Tibial artery (tissue), 4 donors: ENCODE results near the gene FCHSD2.

ENCODE experiments used
- DNase-seq, 2 donors: peaks; one replicate each; pipeline ENCODE4 v3.0.0-alpha.2; 2019
- H3K27ac ChIP-seq, 2 donors: fragments of 200-600 bp; sonication (generic) in 1 of 2; 1 replicate in 1 of 2; 2 replicates in 1 of 2; pipeline ENCODE4 v1.5.1; 2018 to 2019; ENCODE audit warnings: mild to moderate bottlenecking in 1 of 2
- H3K27me3 ChIP-seq, 2 donors: fragments of 200-600 bp; sonication (generic) in 1 of 2; one replicate each; pipeline versions ENCODE4 v1.5.1 to v1.6.0; 2016 to 2019
- H3K36me3 ChIP-seq, 3 donors: fragments of 200-600 bp; sonication (generic) in 2 of 3; one replicate each; pipeline ENCODE4 v1.5.1; 2016 to 2019; ENCODE audit warnings: mild to moderate bottlenecking in 2 of 3
- H3K4me1 ChIP-seq, 4 donors: fragments of 200-600 bp; sonication (generic) in 2 of 4; 1 replicate in 3 of 4; 2 replicates in 1 of 4; pipeline ENCODE4 v1.5.1; 2016 to 2019
- H3K4me3 ChIP-seq, 2 donors: fragments of 200-600 bp; sonication (generic) in 1 of 2; 1 replicate in 1 of 2; 2 replicates in 1 of 2; pipeline ENCODE4 v1.5.1; 2018 to 2019; ENCODE audit warnings: mild to moderate bottlenecking in 2 of 2
- H3K9me3 ChIP-seq, 3 donors: fragments of 200-600 bp; sonication (generic) in 1 of 3; one replicate each; pipeline ENCODE4 v1.5.1; 2016 to 2019
- CTCF ChIP-seq, 2 experiments: fragments of 200-600 bp in 1 of 2; fragments of 450-650 bp in 1 of 2; IDR thresholded peaks; one replicate each; pipeline ENCODE4 v1.5.1; 2017 to 2019; ENCODE audit warnings: antibody characterized with exemption in 2 of 2, mild to moderate bottlenecking in 1 of 2, moderate library complexity in 1 of 2
- intact Hi-C: fragments of 100-400 bp; cut with DNase I; formaldehyde crosslinking; loops from one replicate; pipeline ENCODE4 v1.15.0; 2023; ENCODE audit warnings: low total_unique reads

The FCHSD2 gene

GRCh38 chr11:73099512-73100266 is 42.4 kb downstream of the FCHSD2 start:
- no peak for TF ChIP-seq CTCF (IDR thresholded peaks at IDR 0.05)
- peaks cover 0 to 34% (median 8%) of the 10 kb centered on the region in 4 donors for H3K4me1 ChIP-seq
- no peaks in the 10 kb centered on the region for H3K36me3 ChIP-seq
- H3K4me3 ChIP-seq = no peak overlapping the region
- intact Hi-C loops = no loop called here
- peak overlapping the region in 1 of 2 donors; percentile 20 for H3K27ac ChIP-seq
- H3K9me3 ChIP-seq = no peaks in the 10 kb centered on the region
- DNase-seq = no peak
- H3K27me3 ChIP-seq = no peaks in the 10 kb centered on the region

GRCh38 chr11:73095613-73096012 is 46.5 kb downstream of the FCHSD2 start:
- Histone ChIP-seq H3K27me3 (no peaks in the 10 kb centered on the region), H3K4me3 (no peak overlapping the region), H3K36me3 (no peaks in the 10 kb centered on the region), H3K4me1 (peaks cover 0 to 41% (median 8%) of the 10 kb centered on the region in 4 donors), H3K27ac (peak overlapping the region; percentile 44 to 56), H3K9me3 (no peaks in the 10 kb centered on the region)
- intact Hi-C loops = no loop called here
- peak in 1 of 2 donors; percentile 69 for DNase-seq
- TF ChIP-seq CTCF (IDR thresholded peaks at IDR 0.05) = no peak

GRCh38 chr11:73091521-73092305 is 50.4 kb downstream of the FCHSD2 start:
- no peaks in the 10 kb centered on the region for H3K9me3 ChIP-seq
- H3K27ac ChIP-seq = no peak overlapping the region

GRCh38 chr11:73087730-73088129 is 54.4 kb downstream of the FCHSD2 start:
- Histone ChIP-seq H3K4me3 (no peak overlapping the region), H3K27ac (peak overlapping the region; percentile 20 to 42), H3K36me3 (peaks cover 0 to 11% (median 4%) of the 10 kb centered on the region in 3 donors), H3K27me3 (no peaks in the 10 kb centered on the region), H3K9me3 (no peaks in the 10 kb centered on the region), H3K4me1 (peaks cover 0 to 52% (median 4%) of the 10 kb centered on the region in 4 donors)
- DNase-seq = no peak
- intact Hi-C loops = no loop called here
- TF ChIP-seq CTCF (IDR thresholded peaks at IDR 0.05) = no peak

More at GRCh38 chr11:73091521-73092305, 50.4 kb downstream of the FCHSD2 start:
- H3K4me1 ChIP-seq = peaks cover 0 to 52% (median 8%) of the 10 kb centered on the region in 4 donors
- TF ChIP-seq CTCF (IDR thresholded peaks at IDR 0.05) = no peak
- H3K4me3 ChIP-seq = no peak overlapping the region
- H3K36me3 ChIP-seq = no peaks in the 10 kb centered on the region
- DNase-seq = no peak
- no peaks in the 10 kb centered on the region for H3K27me3 ChIP-seq
- intact Hi-C loops = no loop called here

- Histone ChIP-seq H3K9me3 (no peaks in the 10 kb centered on the region), H3K4me1 (peaks cover 0 to 47% (median 4%) of the 10 kb centered on the region in 4 donors), H3K36me3 (peaks cover 0 to 11% (median 4%) of the 10 kb centered on the region in 3 donors), H3K27me3 (no peaks in the 10 kb centered on the region), H3K4me3 (no peak overlapping the region), H3K27ac (no peak overlapping the region)
- no peak for TF ChIP-seq CTCF (IDR thresholded peaks at IDR 0.05)
- intact Hi-C loops = no loop called here
- DNase-seq = no peak
These were observed 56.8 kb downstream of the FCHSD2 start for GRCh38 chr11:73085189-73085875.
